HepG2 (cell line): Measurements from ENCODE around the gene CD248. TPM values are rescaled to one million over a fixed set of nuclear protein-coding genes. Genes with fewer than 3 reads are reported as not detected.
A peak's percentile ranks its signal among the peaks of the same experiment; 100 is the strongest.

Experiments used
- ARNT2 ChIP-seq: sonication (generic); formaldehyde crosslinking; IDR thresholded peaks from 2 replicates; pipeline ENCODE4 v1.8.0; 2022; ENCODE audit warnings: mild to moderate bottlenecking, low read depth, missing genetic modification reagents, moderate library complexity
- DMAP1 ChIP-seq: IDR thresholded peaks from 2 replicates; pipeline ENCODE4 v1.6.1; 2016
- GPBP1L1 ChIP-seq: sonication (generic); formaldehyde crosslinking; IDR thresholded peaks from 2 replicates; pipeline ENCODE4 v1.5.0; 2020; ENCODE audit warnings: mild to moderate bottlenecking, missing genetic modification reagents
- GTF3A ChIP-seq: sonication (generic); formaldehyde crosslinking; conservative IDR thresholded peaks from 2 replicates; pipeline ENCODE4 v1.4.0; 2020; ENCODE audit warnings: mild to moderate bottlenecking, missing genetic modification reagents
- JUN ChIP-seq: sonication (generic); formaldehyde crosslinking; IDR thresholded peaks from 2 replicates; pipeline ENCODE4 v1.4.0; 2020; ENCODE audit warnings: mild to moderate bottlenecking, missing genetic modification reagents
- MLX ChIP-seq: IDR thresholded peaks from 2 replicates; pipeline ENCODE4 v1.6.1; 2016
- PBX3 ChIP-seq: sonication (generic); formaldehyde crosslinking; IDR thresholded peaks from 2 replicates; pipeline ENCODE4 v1.8.1; 2023; ENCODE audit warnings: missing genetic modification reagents, inconsistent platforms, borderline replicate concordance
- POLR2AphosphoS5 ChIP-seq: IDR thresholded peaks from 2 replicates; pipeline ENCODE4 v1.6.1; 2012; ENCODE audit warnings: low read depth, low read length
- SIN3B ChIP-seq: fragments of 150-350 bp; IDR thresholded peaks from 2 replicates; pipeline ENCODE4 v1.6.1; 2014; ENCODE audit warnings: low read length
- SPEN ChIP-seq: sonication (generic); formaldehyde crosslinking; IDR thresholded peaks from 2 replicates; pipeline ENCODE4 v1.5.1; 2020; ENCODE audit warnings: low read depth, mild to moderate bottlenecking, missing genetic modification reagents
- SUZ12 ChIP-seq: fragments of 150-350 bp; IDR thresholded peaks from 2 replicates; pipeline ENCODE4 v1.6.1; 2014; ENCODE audit warnings: low read depth, low read length
- ZNF121 ChIP-seq: sonication (generic); formaldehyde crosslinking; IDR thresholded peaks from 2 replicates; pipeline ENCODE4 v1.5.0; 2020; ENCODE audit warnings: mild to moderate bottlenecking, missing genetic modification reagents
- ZNF138 ChIP-seq: sonication (generic); formaldehyde crosslinking; IDR thresholded peaks from 2 replicates; pipeline ENCODE4 v1.5.0; 2020; ENCODE audit warnings: mild to moderate bottlenecking, low read depth, missing genetic modification reagents
- ZNF614 ChIP-seq: IDR thresholded peaks from 2 replicates; pipeline ENCODE4 v1.6.1; 2018; ENCODE audit warnings: missing biosample characterization, missing genetic modification reagents, inconsistent platforms, borderline replicate concordance
- ZNF652 ChIP-seq: IDR thresholded peaks from 2 replicates; pipeline ENCODE4 v1.6.1; 2016; ENCODE audit warnings: low read depth, borderline replicate concordance
- ZNF691 ChIP-seq: sonication (generic); formaldehyde crosslinking; IDR thresholded peaks from 2 replicates; pipeline ENCODE4 v1.4.0; 2020; ENCODE audit warnings: missing genetic modification reagents, low read depth, mild to moderate bottlenecking, borderline replicate concordance
- ZNF780A ChIP-seq: sonication (generic); formaldehyde crosslinking; IDR thresholded peaks from 2 replicates; pipeline ENCODE4 v1.8.0; 2022; ENCODE audit warnings: mild to moderate bottlenecking, missing genetic modification reagents, moderate library complexity
- polyA plus RNA-seq, 8 experiments: library from polyadenylated mRNA; depleted of rRNA in 3 of 8; stranded (reverse) in 7 of 8; unstranded in 1 of 8; fragments of >200 nt; fragmentation: Illumina TruSeq in 4 of 8; extraction: Trizol in 4 of 8; gene quantifications; 2 replicates each; pipeline versions ENCODE4 v1.2.1 to v1.2.3, GENCODE V29; 2011 to 2016; ENCODE audit warnings: low read depth in 4 of 8, missing spikeins in 1 of 8, mixed read lengths in 1 of 8; ENCODE audit not compliant: insufficient read depth in 1 of 8
- total RNA-seq, 5 experiments: library from RNA; depleted of rRNA; stranded (reverse); fragments of >200 nt; fragmentation: Illumina TruSeq; extraction: Trizol; gene quantifications; 2 replicates each; pipeline ENCODE4 v1.2.3, GENCODE V29; 2016; ENCODE audit warnings: low read depth in 1 of 5
- TF ChIP-seq, protein P1 (sequence below): sonication (generic); formaldehyde crosslinking; IDR thresholded peaks from 2 replicates; pipeline ENCODE4 v1.4.0; 2020; ENCODE audit warnings: missing genetic modification reagents
- TF ChIP-seq, protein P2 (sequence below): sonication (generic); formaldehyde crosslinking; IDR thresholded peaks from 2 replicates; pipeline ENCODE4 v1.9.0; 2022; ENCODE audit warnings: missing genetic modification reagents, mild to moderate bottlenecking, borderline replicate concordance
- TF ChIP-seq, protein P3 (sequence below): sonication (generic); formaldehyde crosslinking; conservative IDR thresholded peaks from 2 replicates; pipeline ENCODE4 v1.8.0; 2022; ENCODE audit warnings: mild to moderate bottlenecking, moderate library complexity, missing genetic modification reagents

The CD248 gene
- total and polyA plus RNA-seq, 2 of the 13 experiments (the other 11 are each of a cell fraction or from before 2014, with no cell fraction given) = 0.25 to 0.35 TPM

- TF ChIP-seq, protein P1, sequence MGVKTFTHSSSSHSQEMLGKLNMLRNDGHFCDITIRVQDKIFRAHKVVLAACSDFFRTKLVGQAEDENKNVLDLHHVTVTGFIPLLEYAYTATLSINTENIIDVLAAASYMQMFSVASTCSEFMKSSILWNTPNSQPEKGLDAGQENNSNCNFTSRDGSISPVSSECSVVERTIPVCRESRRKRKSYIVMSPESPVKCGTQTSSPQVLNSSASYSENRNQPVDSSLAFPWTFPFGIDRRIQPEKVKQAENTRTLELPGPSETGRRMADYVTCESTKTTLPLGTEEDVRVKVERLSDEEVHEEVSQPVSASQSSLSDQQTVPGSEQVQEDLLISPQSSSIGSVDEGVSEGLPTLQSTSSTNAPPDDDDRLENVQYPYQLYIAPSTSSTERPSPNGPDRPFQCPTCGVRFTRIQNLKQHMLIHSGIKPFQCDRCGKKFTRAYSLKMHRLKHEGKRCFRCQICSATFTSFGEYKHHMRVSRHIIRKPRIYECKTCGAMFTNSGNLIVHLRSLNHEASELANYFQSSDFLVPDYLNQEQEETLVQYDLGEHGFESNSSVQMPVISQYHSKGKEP (CRISPR knock-in tag) = no peak
- TF ChIP-seq ZNF780A (CRISPR knock-in tag) = no peak
- TF ChIP-seq GPBP1L1 = no peak
- peak; percentile 62 for TF ChIP-seq POLR2AphosphoS5
- no peak for TF ChIP-seq ARNT2 (CRISPR knock-in tag)
- TF ChIP-seq PBX3 (CRISPR knock-in tag) = no peak; the same call in 1 of the 2 replicates
- peak; percentile 18; the same call in 1 of the 2 replicates for TF ChIP-seq ZNF691 (CRISPR knock-in tag)
- TF ChIP-seq MLX (CRISPR knock-in tag) = no peak
- TF ChIP-seq JUN (CRISPR knock-in tag) = no peak
- TF ChIP-seq SUZ12 = no peak
- TF ChIP-seq ZNF121 = no peak
- TF ChIP-seq ZNF614 (CRISPR knock-in tag) = no peak
- TF ChIP-seq GTF3A = 0 out of 2 replicates have a peak, but pooled peaks have one; percentile 1
- peak; percentile 93 for TF ChIP-seq ZNF652 (CRISPR knock-in tag)
- no peak for TF ChIP-seq ZNF138 (CRISPR knock-in tag)
- TF ChIP-seq, protein P2, sequence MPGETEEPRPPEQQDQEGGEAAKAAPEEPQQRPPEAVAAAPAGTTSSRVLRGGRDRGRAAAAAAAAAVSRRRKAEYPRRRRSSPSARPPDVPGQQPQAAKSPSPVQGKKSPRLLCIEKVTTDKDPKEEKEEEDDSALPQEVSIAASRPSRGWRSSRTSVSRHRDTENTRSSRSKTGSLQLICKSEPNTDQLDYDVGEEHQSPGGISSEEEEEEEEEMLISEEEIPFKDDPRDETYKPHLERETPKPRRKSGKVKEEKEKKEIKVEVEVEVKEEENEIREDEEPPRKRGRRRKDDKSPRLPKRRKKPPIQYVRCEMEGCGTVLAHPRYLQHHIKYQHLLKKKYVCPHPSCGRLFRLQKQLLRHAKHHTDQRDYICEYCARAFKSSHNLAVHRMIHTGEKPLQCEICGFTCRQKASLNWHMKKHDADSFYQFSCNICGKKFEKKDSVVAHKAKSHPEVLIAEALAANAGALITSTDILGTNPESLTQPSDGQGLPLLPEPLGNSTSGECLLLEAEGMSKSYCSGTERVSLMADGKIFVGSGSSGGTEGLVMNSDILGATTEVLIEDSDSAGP (CRISPR knock-in tag) = no peak
- TF ChIP-seq, protein P3, sequence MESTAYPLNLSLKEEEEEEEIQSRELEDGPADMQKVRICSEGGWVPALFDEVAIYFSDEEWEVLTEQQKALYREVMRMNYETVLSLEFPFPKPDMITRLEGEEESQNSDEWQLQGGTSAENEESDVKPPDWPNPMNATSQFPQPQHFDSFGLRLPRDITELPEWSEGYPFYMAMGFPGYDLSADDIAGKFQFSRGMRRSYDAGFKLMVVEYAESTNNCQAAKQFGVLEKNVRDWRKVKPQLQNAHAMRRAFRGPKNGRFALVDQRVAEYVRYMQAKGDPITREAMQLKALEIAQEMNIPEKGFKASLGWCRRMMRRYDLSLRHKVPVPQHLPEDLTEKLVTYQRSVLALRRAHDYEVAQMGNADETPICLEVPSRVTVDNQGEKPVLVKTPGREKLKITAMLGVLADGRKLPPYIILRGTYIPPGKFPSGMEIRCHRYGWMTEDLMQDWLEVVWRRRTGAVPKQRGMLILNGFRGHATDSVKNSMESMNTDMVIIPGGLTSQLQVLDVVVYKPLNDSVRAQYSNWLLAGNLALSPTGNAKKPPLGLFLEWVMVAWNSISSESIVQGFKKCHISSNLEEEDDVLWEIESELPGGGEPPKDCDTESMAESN (CRISPR knock-in tag) = no peak
- no peak for TF ChIP-seq DMAP1 (CRISPR knock-in tag)
- TF ChIP-seq SPEN = peak; percentile 23; the same call in 1 of the 2 replicates
- no peak for TF ChIP-seq SIN3B
These were observed 4.1 kb downstream of the CD248 start (continued) for GRCh38 chr11:66312549-66313320.
